Neural cell (in vitro differentiated cells): ENCODE measurements around the gene SLC6A2.

Experiments used
- SMC3 ChIP-seq: fragments of 450-650 bp; conservative IDR thresholded peaks from 2 replicates; pipeline ENCODE4 v1.6.1; 2014; ENCODE audit warnings: antibody characterized with exemption, mild to moderate bottlenecking, moderate library complexity; ENCODE audit not compliant: poor library complexity
- TAF1 ChIP-seq: IDR thresholded peaks from 2 replicates; pipeline ENCODE4 v1.6.1; 2012; ENCODE audit warnings: low read depth
- TF ChIP-seq, protein P1 (sequence below): fragments of 450-650 bp; IDR thresholded peaks from 2 replicates; pipeline ENCODE4 v1.5.1; 2014; ENCODE audit warnings: antibody characterized with exemption, mild to moderate bottlenecking, moderate library complexity; ENCODE audit not compliant: poor library complexity, severe bottlenecking
- TF ChIP-seq, protein P2 (sequence below): IDR thresholded peaks from 2 replicates; pipeline ENCODE4 v1.6.1; 2012; ENCODE audit warnings: borderline replicate concordance

DNA sequence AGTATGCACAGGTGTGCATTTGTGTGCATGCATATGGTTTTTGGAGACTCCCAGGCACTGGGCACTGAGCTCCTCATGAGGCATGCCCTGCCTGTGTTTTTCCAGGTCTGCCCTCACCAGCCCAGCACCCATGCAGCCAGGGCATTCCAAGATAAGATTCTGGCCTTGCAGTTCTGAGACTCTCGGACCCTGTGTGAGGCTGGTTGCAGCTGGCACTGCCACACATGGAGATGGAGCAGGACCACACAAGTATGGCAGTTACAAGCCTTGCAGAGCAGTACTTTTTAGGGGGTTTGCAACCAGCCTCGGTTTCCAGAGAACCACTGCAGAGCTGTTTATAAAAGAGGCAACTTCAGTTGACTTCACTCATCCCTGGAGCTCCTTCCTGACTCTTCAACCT, 10.2 kb downstream of the SLC6A2 start:
- TF ChIP-seq, protein P1, sequence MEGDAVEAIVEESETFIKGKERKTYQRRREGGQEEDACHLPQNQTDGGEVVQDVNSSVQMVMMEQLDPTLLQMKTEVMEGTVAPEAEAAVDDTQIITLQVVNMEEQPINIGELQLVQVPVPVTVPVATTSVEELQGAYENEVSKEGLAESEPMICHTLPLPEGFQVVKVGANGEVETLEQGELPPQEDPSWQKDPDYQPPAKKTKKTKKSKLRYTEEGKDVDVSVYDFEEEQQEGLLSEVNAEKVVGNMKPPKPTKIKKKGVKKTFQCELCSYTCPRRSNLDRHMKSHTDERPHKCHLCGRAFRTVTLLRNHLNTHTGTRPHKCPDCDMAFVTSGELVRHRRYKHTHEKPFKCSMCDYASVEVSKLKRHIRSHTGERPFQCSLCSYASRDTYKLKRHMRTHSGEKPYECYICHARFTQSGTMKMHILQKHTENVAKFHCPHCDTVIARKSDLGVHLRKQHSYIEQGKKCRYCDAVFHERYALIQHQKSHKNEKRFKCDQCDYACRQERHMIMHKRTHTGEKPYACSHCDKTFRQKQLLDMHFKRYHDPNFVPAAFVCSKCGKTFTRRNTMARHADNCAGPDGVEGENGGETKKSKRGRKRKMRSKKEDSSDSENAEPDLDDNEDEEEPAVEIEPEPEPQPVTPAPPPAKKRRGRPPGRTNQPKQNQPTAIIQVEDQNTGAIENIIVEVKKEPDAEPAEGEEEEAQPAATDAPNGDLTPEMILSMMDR: no peak
- TF ChIP-seq TAF1 (no peak), SMC3 (no peak)
- TF ChIP-seq, protein P2, sequence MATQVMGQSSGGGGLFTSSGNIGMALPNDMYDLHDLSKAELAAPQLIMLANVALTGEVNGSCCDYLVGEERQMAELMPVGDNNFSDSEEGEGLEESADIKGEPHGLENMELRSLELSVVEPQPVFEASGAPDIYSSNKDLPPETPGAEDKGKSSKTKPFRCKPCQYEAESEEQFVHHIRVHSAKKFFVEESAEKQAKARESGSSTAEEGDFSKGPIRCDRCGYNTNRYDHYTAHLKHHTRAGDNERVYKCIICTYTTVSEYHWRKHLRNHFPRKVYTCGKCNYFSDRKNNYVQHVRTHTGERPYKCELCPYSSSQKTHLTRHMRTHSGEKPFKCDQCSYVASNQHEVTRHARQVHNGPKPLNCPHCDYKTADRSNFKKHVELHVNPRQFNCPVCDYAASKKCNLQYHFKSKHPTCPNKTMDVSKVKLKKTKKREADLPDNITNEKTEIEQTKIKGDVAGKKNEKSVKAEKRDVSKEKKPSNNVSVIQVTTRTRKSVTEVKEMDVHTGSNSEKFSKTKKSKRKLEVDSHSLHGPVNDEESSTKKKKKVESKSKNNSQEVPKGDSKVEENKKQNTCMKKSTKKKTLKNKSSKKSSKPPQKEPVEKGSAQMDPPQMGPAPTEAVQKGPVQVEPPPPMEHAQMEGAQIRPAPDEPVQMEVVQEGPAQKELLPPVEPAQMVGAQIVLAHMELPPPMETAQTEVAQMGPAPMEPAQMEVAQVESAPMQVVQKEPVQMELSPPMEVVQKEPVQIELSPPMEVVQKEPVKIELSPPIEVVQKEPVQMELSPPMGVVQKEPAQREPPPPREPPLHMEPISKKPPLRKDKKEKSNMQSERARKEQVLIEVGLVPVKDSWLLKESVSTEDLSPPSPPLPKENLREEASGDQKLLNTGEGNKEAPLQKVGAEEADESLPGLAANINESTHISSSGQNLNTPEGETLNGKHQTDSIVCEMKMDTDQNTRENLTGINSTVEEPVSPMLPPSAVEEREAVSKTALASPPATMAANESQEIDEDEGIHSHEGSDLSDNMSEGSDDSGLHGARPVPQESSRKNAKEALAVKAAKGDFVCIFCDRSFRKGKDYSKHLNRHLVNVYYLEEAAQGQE: no peak
